Measurements from ENCODE around the gene GDA.

DNA sequence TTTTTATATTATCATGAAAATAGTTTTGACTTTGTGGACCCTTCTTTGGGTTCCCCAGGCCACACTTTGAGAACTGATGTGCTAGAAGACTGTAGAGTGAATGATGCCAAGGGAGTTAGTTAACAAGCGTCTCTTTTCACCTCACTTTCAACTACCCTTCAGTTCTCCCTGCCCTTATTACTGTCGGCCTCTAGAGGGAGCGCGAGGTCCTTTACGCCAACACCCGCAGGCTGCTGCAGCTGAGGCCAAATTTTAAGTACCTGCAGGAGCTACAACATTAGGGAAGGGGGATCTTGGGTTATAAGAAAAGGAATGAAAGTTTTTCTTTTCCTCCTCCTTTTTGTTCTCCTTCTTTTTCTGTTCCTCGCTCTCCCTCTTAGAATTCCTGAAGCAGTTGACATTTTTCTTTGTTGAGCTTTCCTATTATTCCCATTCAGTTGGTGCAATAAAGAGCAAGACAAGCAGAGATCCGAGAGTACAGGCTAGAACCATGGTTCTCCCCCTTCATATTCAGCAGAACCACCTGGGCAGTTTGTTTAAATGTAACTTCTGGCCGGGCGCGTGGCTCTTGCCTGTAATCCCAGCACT lies 131.8 kb downstream of the GDA start:
- TF ChIP-seq, protein P1, sequence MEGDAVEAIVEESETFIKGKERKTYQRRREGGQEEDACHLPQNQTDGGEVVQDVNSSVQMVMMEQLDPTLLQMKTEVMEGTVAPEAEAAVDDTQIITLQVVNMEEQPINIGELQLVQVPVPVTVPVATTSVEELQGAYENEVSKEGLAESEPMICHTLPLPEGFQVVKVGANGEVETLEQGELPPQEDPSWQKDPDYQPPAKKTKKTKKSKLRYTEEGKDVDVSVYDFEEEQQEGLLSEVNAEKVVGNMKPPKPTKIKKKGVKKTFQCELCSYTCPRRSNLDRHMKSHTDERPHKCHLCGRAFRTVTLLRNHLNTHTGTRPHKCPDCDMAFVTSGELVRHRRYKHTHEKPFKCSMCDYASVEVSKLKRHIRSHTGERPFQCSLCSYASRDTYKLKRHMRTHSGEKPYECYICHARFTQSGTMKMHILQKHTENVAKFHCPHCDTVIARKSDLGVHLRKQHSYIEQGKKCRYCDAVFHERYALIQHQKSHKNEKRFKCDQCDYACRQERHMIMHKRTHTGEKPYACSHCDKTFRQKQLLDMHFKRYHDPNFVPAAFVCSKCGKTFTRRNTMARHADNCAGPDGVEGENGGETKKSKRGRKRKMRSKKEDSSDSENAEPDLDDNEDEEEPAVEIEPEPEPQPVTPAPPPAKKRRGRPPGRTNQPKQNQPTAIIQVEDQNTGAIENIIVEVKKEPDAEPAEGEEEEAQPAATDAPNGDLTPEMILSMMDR (IDR thresholded peaks at IDR 0.05), result peak; percentile 80 to 89 (median 86)
- TF ChIP-seq POLR2A (IDR thresholded peaks at IDR 0.05), result no peak

Data from body of pancreas (tissue), 4 donors.